Measurements from ENCODE around the gene CBFB. TPM values are rescaled to one million over a fixed set of nuclear protein-coding genes. Genes with fewer than 3 reads are reported as not detected.
A peak's percentile ranks its signal among the peaks of the same experiment; 100 is the strongest.

CBFB gene
- total and polyA plus RNA-seq, 2 of the 13 experiments (the other 11 are each of a cell fraction or from before 2014, with no cell fraction given), result 22.1 to 70.8 TPM

DNA sequence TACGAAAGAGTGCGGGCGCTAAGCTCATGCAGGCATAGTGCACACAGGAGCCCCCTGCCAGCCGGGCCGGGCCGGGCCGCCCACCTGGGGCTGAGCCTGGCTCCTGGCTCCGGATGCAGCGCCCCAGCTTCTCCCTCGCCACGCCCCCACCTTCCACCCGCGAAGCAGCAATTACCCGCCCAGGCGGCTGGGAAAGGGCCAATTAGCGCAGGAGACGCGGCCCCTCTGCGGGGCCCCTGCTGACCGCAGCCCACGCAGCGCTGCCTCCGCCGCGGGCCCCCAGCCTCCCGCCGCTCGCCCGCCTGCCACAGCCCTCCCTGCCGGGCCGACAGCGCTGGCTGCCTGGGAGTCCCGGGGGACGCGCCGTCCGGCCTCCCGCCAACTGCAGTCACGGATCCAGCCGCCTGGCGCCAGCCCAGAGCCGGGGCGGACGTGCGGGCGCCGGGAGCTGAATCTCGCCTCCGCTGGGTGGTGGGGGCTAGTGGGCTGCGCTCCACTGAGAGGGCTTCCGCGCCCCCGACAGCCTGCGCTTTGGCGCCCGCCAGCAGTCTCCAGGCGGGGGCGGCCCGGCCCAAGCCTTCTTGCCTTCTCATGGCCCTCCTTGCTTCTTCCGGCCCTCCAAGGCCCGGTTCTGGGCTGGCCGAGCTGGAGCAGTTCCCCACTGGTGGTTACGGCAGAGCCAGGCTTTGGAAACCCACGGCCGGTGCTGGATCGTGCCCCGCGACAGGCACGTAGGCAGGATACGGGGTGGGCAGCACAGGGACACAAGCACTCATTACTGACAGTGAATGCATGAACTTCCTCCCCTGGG lies 14.9 kb upstream of the CBFB start (continued):
- peak; percentile 74 for TF ChIP-seq ZNF687 (CRISPR knock-in tag; IDR thresholded peaks at IDR 0.05)
- TF ChIP-seq MEF2D (CRISPR knock-in tag; IDR thresholded peaks at IDR 0.05), result peak; percentile 3; the same call in 1 of the 2 replicates
- TF ChIP-seq, protein P1, sequence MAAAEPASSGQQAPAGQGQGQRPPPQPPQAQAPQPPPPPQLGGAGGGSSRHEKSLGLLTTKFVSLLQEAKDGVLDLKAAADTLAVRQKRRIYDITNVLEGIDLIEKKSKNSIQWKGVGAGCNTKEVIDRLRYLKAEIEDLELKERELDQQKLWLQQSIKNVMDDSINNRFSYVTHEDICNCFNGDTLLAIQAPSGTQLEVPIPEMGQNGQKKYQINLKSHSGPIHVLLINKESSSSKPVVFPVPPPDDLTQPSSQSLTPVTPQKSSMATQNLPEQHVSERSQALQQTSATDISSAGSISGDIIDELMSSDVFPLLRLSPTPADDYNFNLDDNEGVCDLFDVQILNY (CRISPR knock-in tag; conservative IDR thresholded peaks at IDR 0.05), result 0 out of 2 replicates have a peak, but pooled peaks have one; percentile 7
- TF ChIP-seq FOSL1 (CRISPR knock-in tag; IDR thresholded peaks at IDR 0.05; ENCODE audit: borderline replicate concordance), result no peak
- peak; percentile 66; the same call in 1 of the 2 replicates for TF ChIP-seq SKIL (CRISPR knock-in tag; IDR thresholded peaks at IDR 0.05; ENCODE audit: borderline replicate concordance)
- TF ChIP-seq ZNF142 (CRISPR knock-in tag; IDR thresholded peaks at IDR 0.05), result peak; percentile 97
- peak; percentile 41; the same call in 1 of the 2 replicates for TF ChIP-seq ZGPAT (CRISPR knock-in tag; IDR thresholded peaks at IDR 0.05)
- TF ChIP-seq, protein P2, sequence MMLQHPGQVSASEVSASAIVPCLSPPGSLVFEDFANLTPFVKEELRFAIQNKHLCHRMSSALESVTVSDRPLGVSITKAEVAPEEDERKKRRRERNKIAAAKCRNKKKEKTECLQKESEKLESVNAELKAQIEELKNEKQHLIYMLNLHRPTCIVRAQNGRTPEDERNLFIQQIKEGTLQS (CRISPR knock-in tag; IDR thresholded peaks at IDR 0.05), result 0 out of 2 replicates have a peak, but pooled peaks have one; percentile 3
- peak; percentile 33; the same call in 1 of the 2 replicates for TF ChIP-seq ZNF747 (CRISPR knock-in tag; IDR thresholded peaks at IDR 0.05; ENCODE audit: borderline replicate concordance)
- TF ChIP-seq MTERF4 (CRISPR knock-in tag; IDR thresholded peaks at IDR 0.05), result 0 out of 2 replicates have a peak, but pooled peaks have one; percentile 61
